Immature natural killer cell (primary cell): ENCODE results near the gene MDH1. TPM values are rescaled to one million over a fixed set of nuclear protein-coding genes. Genes with fewer than 3 reads are reported as not detected.
"Not testable (repeated sequence)": the region's sequence is repeated elsewhere in the genome, so short reads cannot be mapped to it uniquely, and the experiment has no call there.

Experiments used
- DNase-seq, 3 donors: peaks; one replicate each; pipeline ENCODE4 v3.0.0; 2022; ENCODE audit warnings: mixed read lengths in 1 of 3
- H3K27ac Mint-ChIP-seq, 6 donors: one replicate each; pipeline ENCODE4 v1.8.0; 2020; ENCODE audit warnings: mixed read lengths in 6 of 6, mild to moderate bottlenecking in 5 of 6, inconsistent platforms in 4 of 6, moderate library complexity in 3 of 6
- H3K27me3 Mint-ChIP-seq, 3 donors: one replicate each; pipeline ENCODE4 v1.8.0; 2020 to 2021; ENCODE audit warnings: low read depth in 3 of 3, mild to moderate bottlenecking in 3 of 3, mixed read lengths in 3 of 3, moderate library complexity in 3 of 3, inconsistent platforms in 1 of 3
- H3K36me3 Mint-ChIP-seq, 3 donors: one replicate each; pipeline ENCODE4 v1.8.0; 2020; ENCODE audit warnings: mixed read lengths in 3 of 3, inconsistent platforms in 2 of 3, mild to moderate bottlenecking in 2 of 3
- H3K4me1 Mint-ChIP-seq, 2 donors: one replicate each; pipeline ENCODE4 v1.8.0; 2020; ENCODE audit warnings: inconsistent platforms in 2 of 2, mild to moderate bottlenecking in 2 of 2, mixed read lengths in 2 of 2, moderate library complexity in 1 of 2
- H3K4me3 Mint-ChIP-seq, 5 donors: one replicate each; pipeline ENCODE4 v1.8.0; 2020; ENCODE audit warnings: mild to moderate bottlenecking in 5 of 5, mixed read lengths in 5 of 5, inconsistent platforms in 3 of 5, moderate library complexity in 3 of 5
- H3K9me3 Mint-ChIP-seq, 6 donors: one replicate each; pipeline ENCODE4 v1.8.0; 2020; ENCODE audit warnings: mild to moderate bottlenecking in 6 of 6, mixed read lengths in 6 of 6, inconsistent platforms in 4 of 6, moderate library complexity in 3 of 6
- polyA plus RNA-seq, 3 donors: library from polyadenylated mRNA; unstranded; fragments of 300-500 nt; fragmentation: Illumina TruSeq; gene quantifications; one replicate each; pipeline ENCODE4 v1.2.3, GENCODE V29; 2021

MDH1 gene
- polyA plus RNA-seq, 3 donors from 2014 or later = 223 to 320 (median 236) TPM

DNA sequence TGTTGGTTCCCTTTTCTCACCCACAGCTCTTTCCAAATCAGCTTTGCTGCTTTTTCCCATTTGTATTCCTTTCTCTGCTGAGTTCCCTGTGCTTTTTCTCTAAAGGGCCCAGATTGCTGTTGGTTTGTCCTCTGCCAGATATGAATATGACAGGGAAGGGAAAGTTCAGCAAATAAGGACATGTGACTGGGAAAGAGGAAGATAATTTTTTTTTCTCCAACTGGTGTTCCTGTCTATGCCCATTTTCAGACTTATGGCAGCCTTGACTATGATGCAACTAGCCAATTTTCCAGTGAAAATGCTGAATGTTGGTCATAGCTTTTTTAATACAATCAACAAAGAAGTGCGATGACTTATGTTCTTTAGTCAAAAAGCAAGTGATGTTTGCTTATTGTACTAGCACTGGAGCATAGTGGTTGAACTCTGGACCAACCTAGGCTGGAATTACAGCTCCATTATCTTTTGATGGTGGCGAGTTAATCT lies 7.7 kb downstream of the MDH1 start:
- H3K4me3 Mint-ChIP-seq = no peak overlapping the region
- peaks cover 6 to 17% (median 16%) of the 10 kb centered on the region in 3 donors for H3K36me3 Mint-ChIP-seq
- no peak for DNase-seq
- H3K4me1 Mint-ChIP-seq = peaks cover 1 to 17% of the 10 kb centered on the region in 2 donors
- H3K27me3 Mint-ChIP-seq = no peaks in the 10 kb centered on the region
- H3K27ac Mint-ChIP-seq = no peak overlapping the region
- no peaks in the 10 kb centered on the region for H3K9me3 Mint-ChIP-seq

DNA sequence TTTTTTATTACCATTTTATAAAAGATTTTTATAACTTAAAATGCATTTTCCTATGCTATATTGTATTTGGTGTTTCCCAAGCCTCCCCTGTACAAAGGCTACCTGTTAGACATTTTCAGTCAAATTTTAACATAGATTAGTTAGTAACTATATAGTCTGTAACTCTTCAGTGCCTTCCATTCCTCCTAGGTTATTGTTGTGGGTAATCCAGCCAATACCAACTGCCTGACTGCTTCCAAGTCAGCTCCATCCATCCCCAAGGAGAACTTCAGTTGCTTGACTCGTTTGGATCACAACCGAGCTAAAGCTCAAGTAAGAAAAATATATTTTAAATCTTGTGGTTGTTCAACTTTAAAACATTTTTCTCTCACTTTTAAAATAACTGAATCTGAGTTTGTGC lies 10.2 kb downstream of the MDH1 start:
- no peak overlapping the region for H3K27ac Mint-ChIP-seq
- H3K4me3 Mint-ChIP-seq = no peak overlapping the region
- peaks cover 0 to 9% of the 10 kb centered on the region in 2 donors for H3K4me1 Mint-ChIP-seq
- H3K9me3 Mint-ChIP-seq = no peaks in the 10 kb centered on the region
- DNase-seq = no peak
- H3K27me3 Mint-ChIP-seq = peaks cover 0 to 2% (median 0%) of the 10 kb centered on the region in 3 donors
- peaks cover 11 to 28% (median 20%) of the 10 kb centered on the region in 3 donors for H3K36me3 Mint-ChIP-seq

DNA sequence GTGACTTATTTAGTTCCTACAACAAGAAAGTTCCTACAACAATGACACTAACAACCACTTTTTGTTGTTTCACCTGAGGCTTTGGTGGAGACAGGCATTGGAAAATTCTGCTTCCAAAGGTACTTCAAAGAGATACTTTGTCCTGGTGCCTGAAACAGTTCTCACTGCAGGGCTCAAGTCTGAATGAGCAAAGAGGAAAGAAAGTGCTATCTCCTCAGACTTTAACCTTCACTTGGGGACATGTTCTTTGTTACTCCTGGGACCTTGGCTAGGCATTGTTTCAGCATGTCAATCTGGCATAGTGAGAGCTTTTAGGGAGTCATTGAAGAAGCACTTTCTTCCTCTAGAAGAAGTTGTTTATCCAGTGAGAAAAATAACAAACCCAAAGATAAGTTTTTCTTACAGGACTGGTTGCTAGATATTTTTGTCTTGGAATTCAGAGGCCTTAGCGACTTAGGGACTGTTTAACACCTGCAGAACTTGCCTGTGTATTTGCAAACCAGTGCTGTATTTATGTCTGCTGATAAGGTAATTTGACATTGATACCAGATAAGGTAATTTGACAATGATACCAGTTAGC lies 12.2 kb downstream of the MDH1 start:
- H3K4me1 Mint-ChIP-seq = peaks cover 0 to 6% of the 10 kb centered on the region in 2 donors
- DNase-seq = no peak
- no peaks in the 10 kb centered on the region for H3K9me3 Mint-ChIP-seq
- peaks cover 24 to 41% (median 26%) of the 10 kb centered on the region in 3 donors for H3K36me3 Mint-ChIP-seq
- no peak overlapping the region for H3K27ac Mint-ChIP-seq
- H3K4me3 Mint-ChIP-seq = no peak overlapping the region
- H3K27me3 Mint-ChIP-seq = peaks cover 0 to 2% (median 0%) of the 10 kb centered on the region in 3 donors

DNA sequence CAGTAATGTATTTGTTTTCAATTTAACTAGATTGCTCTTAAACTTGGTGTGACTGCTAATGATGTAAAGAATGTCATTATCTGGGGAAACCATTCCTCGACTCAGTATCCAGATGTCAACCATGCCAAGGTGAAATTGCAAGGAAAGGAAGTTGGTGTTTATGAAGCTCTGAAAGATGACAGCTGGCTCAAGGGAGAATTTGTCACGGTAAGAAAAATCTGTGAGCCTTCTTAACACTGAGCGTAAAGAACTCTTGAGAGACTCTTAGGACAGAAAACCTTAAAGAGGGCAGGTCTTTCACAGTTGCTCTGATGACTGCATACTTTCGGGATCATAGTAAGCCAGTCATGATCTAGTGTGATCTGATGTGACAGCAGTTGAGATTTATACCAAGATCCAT lies 15.9 kb downstream of the MDH1 start:
- Mint-ChIP-seq H3K4me1 (no peaks in the 10 kb centered on the region), H3K9me3 (no peaks in the 10 kb centered on the region), H3K4me3 (no peak overlapping the region), H3K27me3 (peaks cover 0 to 2% (median 0%) of the 10 kb centered on the region in 3 donors), H3K36me3 (peaks cover 19 to 43% (median 19%) of the 10 kb centered on the region in 3 donors), H3K27ac (no peak overlapping the region)
- DNase-seq = no peak

GRCh38 chr2:63608865-63609264 lies 20.1 kb downstream of the MDH1 start:
- H3K27me3 Mint-ChIP-seq = not testable (repeated sequence)

DNA sequence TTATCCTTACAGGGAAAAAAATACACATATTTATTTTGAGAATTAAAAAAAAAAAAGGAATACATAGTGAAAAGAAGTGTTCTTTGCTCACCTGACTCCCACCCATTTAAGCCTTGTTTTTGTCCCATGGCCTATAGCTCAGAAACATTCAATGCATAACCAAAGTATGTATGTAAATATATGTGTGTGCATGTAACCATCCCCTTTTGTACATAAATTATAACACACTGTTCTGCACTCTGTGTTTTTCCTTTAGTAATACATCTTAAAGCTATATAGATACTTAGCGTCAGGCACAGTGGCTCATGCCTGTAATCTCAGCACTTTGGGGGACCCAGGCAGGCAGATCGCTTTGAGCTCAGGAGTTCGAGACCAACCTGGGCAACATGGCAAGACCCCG lies 21.8 kb downstream of the MDH1 start:
- Mint-ChIP-seq H3K4me1 (no peaks in the 10 kb centered on the region), H3K36me3 (peaks cover 4 to 16% (median 5%) of the 10 kb centered on the region in 3 donors), H3K4me3 (no peak overlapping the region), H3K27ac (no peak overlapping the region), H3K27me3 (no peaks in the 10 kb centered on the region), H3K9me3 (no peaks in the 10 kb centered on the region)
- no peak for DNase-seq

More at GRCh38 chr2:63608865-63609264, 20.1 kb downstream of the MDH1 start:
- not testable (repeated sequence) for DNase-seq, H3K4me1 Mint-ChIP-seq, H3K4me3 Mint-ChIP-seq, H3K27ac Mint-ChIP-seq, H3K9me3 Mint-ChIP-seq
- H3K36me3 Mint-ChIP-seq = peaks cover 10 to 27% (median 14%) of the 10 kb centered on the region in 3 donors

GRCh38 chr2:63613391-63613901 lies 24.7 kb downstream of the MDH1 start:
- Mint-ChIP-seq H3K27me3 (no peaks in the 10 kb centered on the region), H3K4me3 (no peak overlapping the region), H3K27ac (no peak overlapping the region), H3K9me3 (no peaks in the 10 kb centered on the region), H3K36me3 (peaks cover 0 to 1% (median 0%) of the 10 kb centered on the region in 3 donors), H3K4me1 (no peaks in the 10 kb centered on the region)
- no peak for DNase-seq

DNA sequence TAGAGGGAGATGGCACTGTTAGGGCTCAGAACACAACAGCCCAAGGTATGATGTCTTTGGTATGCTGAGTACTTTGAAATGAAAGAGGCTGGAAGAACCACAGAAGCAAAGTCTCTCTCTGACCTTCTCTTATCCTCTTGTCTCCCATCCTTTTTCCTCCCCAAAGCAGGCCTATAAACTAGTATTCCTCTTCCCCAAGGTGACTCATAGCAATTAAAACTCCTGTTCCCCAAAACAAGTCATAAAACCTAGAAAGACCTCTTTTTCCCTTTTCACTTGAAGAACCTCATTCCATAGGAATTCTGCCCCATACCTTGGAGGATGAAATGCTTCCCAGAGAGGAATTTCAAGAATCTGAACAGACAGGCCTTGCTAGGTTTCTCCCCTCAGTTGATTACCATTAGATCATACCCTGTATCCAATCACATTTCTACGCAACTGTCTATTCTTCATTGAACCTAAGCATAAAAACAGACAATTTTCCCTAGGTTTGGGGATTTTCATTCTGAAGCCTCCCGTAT lies 25.7 kb downstream of the MDH1 start:
- no peak overlapping the region for H3K4me3 Mint-ChIP-seq
- peaks cover 0 to 3% (median 0%) of the 10 kb centered on the region in 3 donors for H3K27me3 Mint-ChIP-seq
- H3K36me3 Mint-ChIP-seq = no peaks in the 10 kb centered on the region
- no peak overlapping the region for H3K27ac Mint-ChIP-seq
- no peaks in the 10 kb centered on the region for H3K9me3 Mint-ChIP-seq
- no peak for DNase-seq
- H3K4me1 Mint-ChIP-seq = no peaks in the 10 kb centered on the region

- no peaks in the 10 kb centered on the region for H3K4me1 Mint-ChIP-seq
These were observed 26.5 kb downstream of the MDH1 start for GRCh38 chr2:63614983-63615945.

DNA sequence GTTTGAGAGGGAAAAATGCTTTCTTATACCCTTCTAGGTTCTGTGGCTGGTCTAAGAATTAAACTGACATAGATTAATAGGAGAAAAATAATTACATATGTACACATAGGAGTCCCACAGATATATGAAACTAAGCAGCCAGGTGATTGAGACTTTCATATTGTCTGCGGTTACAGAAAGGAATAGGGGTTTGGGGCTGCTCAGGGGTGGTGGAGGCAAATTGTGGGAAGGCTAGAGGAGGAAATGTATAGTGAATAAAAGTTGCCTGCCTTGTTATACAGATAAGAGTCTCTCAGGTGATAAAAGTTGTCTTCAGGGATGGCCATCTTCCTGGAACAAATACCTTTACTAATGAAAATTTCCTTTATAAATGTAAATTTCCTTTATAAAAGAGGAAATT lies 28.6 kb downstream of the MDH1 start:
- Mint-ChIP-seq H3K36me3 (no peaks in the 10 kb centered on the region), H3K4me3 (no peak overlapping the region), H3K27ac (no peak overlapping the region), H3K4me1 (no peaks in the 10 kb centered on the region), H3K27me3 (peaks cover 0 to 9% (median 2%) of the 10 kb centered on the region in 3 donors), H3K9me3 (no peaks in the 10 kb centered on the region)
- no peak for DNase-seq

More at GRCh38 chr2:63614983-63615945, 26.5 kb downstream of the MDH1 start:
- no peaks in the 10 kb centered on the region for H3K36me3 Mint-ChIP-seq
- peaks cover 0 to 6% (median 2%) of the 10 kb centered on the region in 3 donors for H3K27me3 Mint-ChIP-seq
- no peak overlapping the region for H3K4me3 Mint-ChIP-seq
- H3K9me3 Mint-ChIP-seq = no peaks in the 10 kb centered on the region
- DNase-seq = no peak
- H3K27ac Mint-ChIP-seq = no peak overlapping the region

- H3K9me3 Mint-ChIP-seq = peaks cover 0 to 2% (median 0%) of the 10 kb centered on the region in 6 donors
- H3K4me1 Mint-ChIP-seq = no peaks in the 10 kb centered on the region
- H3K27ac Mint-ChIP-seq = no peak overlapping the region
- no peaks in the 10 kb centered on the region for H3K36me3 Mint-ChIP-seq
- H3K27me3 Mint-ChIP-seq = peaks cover 0 to 12% (median 7%) of the 10 kb centered on the region in 3 donors
- DNase-seq = no peak
- H3K4me3 Mint-ChIP-seq = no peak overlapping the region
These were observed 30.6 kb downstream of the MDH1 start for GRCh38 chr2:63619328-63619727.

GRCh38 chr2:63622751-63623150 lies 34.0 kb downstream of the MDH1 start:
- no peaks in the 10 kb centered on the region for H3K4me1 Mint-ChIP-seq
- H3K36me3 Mint-ChIP-seq = no peaks in the 10 kb centered on the region
- H3K27me3 Mint-ChIP-seq = peaks cover 2 to 18% (median 7%) of the 10 kb centered on the region in 3 donors
- peaks cover 0 to 2% (median 0%) of the 10 kb centered on the region in 6 donors for H3K9me3 Mint-ChIP-seq
- DNase-seq = no peak
- no peak overlapping the region for H3K27ac Mint-ChIP-seq
- no peak overlapping the region for H3K4me3 Mint-ChIP-seq

- not testable (repeated sequence) for H3K36me3 Mint-ChIP-seq, H3K4me1 Mint-ChIP-seq, DNase-seq, H3K9me3 Mint-ChIP-seq, H3K27ac Mint-ChIP-seq, H3K4me3 Mint-ChIP-seq
- H3K27me3 Mint-ChIP-seq = peaks cover 2 to 18% (median 7%) of the 10 kb centered on the region in 3 donors
These were observed 35.0 kb downstream of the MDH1 start for GRCh38 chr2:63623763-63624162.
